Suprapubic skin (tissue), 4 donors: ENCODE results near the gene UPF3A. TPM values are rescaled to one million over a fixed set of nuclear protein-coding genes. Genes with fewer than 3 reads are reported as not detected.

Experiments
- DNase-seq, 2 donors: peaks; one replicate each; pipeline ENCODE4 v3.0.0-alpha.2; 2019; ENCODE audit warnings: low spot score in 2 of 2
- H3K27ac ChIP-seq: fragments of 200-600 bp; sonication (generic); one replicate; pipeline ENCODE4 v1.5.1; 2019
- H3K27me3 ChIP-seq: fragments of 200-600 bp; sonication (generic); one replicate; pipeline ENCODE4 v1.5.1; 2019
- H3K36me3 ChIP-seq: fragments of 200-600 bp; sonication (generic); one replicate; pipeline ENCODE4 v1.5.1; 2019
- H3K4me1 ChIP-seq: fragments of 200-600 bp; sonication (generic); one replicate; pipeline ENCODE4 v1.5.1; 2019
- H3K4me3 ChIP-seq: fragments of 200-600 bp; sonication (generic); one replicate; pipeline ENCODE4 v1.5.1; 2019; ENCODE audit warnings: mild to moderate bottlenecking
- H3K9me3 ChIP-seq: fragments of 200-600 bp; sonication (generic); one replicate; pipeline ENCODE4 v1.5.1; 2019
- EP300 ChIP-seq: sonication (generic); formaldehyde crosslinking; IDR thresholded peaks from one replicate; pipeline ENCODE4 v1.6.1; 2017; ENCODE audit warnings: antibody characterized with exemption
- POLR2A ChIP-seq, 2 donors: fragments of 450-650 bp; IDR thresholded peaks; one replicate each; pipeline ENCODE4 v1.6.1; 2017; ENCODE audit warnings: antibody characterized with exemption in 2 of 2, mild to moderate bottlenecking in 2 of 2, moderate library complexity in 2 of 2
- POLR2AphosphoS5 ChIP-seq, 3 donors: sonication (generic); formaldehyde crosslinking; IDR thresholded peaks; one replicate each; pipeline ENCODE4 v1.6.1; 2017; ENCODE audit warnings: antibody characterized with exemption in 3 of 3
- WGBS: methylation state at CpG from one replicate; pipeline ENCODE4 v1.1.5; 2018; 5-methylcytosine and 5-hydroxymethylcytosine counted together
- total RNA-seq, 4 donors: library from RNA; depleted of rRNA; stranded (reverse); fragments of >200 nt; gene quantifications; one replicate each; pipeline ENCODE4 v1.1.0, GENCODE V29; 2016
- TF ChIP-seq, protein P1 (sequence below), 2 donors: fragments of 200-600 bp in 1 of 2; fragments of 450-650 bp in 1 of 2; sonication (generic) in 1 of 2; IDR thresholded peaks; one replicate each; pipeline ENCODE4 v1.5.1; 2016 to 2019; ENCODE audit warnings: antibody characterized with exemption in 2 of 2, mild to moderate bottlenecking in 1 of 2, moderate library complexity in 1 of 2

Gene UPF3A
- total RNA-seq, 4 donors from 2014 or later = 17.6 to 57.3 (median 30.8) TPM

DNA sequence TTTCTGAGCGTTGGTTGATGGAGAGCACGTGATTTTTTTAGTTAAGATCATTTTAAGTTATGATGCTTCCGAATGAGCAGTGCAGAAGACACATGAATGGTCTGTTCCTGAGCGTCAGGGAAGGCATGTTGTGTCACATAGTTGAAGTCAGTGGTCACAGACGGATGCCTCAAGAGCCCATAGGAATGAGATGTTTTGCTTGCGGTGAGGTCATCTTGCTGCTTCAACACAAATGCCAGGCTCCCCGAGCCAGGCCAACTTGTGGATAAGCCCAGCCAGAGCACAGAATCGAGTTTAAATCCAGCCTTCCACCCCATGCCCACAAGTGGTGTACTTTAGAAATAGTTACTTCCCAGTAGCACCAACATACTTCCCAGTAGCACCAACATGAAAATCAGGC, 5.4 kb downstream of the UPF3A start:
- Histone ChIP-seq H3K36me3 (peaks cover 45% of the 10 kb centered on the region), H3K4me1 (peaks cover 27% of the 10 kb centered on the region), H3K27me3 (no peaks in the 10 kb centered on the region), H3K4me3 (no peak overlapping the region), H3K27ac (no peak overlapping the region), H3K9me3 (no peaks in the 10 kb centered on the region)
- TF ChIP-seq, protein P1, sequence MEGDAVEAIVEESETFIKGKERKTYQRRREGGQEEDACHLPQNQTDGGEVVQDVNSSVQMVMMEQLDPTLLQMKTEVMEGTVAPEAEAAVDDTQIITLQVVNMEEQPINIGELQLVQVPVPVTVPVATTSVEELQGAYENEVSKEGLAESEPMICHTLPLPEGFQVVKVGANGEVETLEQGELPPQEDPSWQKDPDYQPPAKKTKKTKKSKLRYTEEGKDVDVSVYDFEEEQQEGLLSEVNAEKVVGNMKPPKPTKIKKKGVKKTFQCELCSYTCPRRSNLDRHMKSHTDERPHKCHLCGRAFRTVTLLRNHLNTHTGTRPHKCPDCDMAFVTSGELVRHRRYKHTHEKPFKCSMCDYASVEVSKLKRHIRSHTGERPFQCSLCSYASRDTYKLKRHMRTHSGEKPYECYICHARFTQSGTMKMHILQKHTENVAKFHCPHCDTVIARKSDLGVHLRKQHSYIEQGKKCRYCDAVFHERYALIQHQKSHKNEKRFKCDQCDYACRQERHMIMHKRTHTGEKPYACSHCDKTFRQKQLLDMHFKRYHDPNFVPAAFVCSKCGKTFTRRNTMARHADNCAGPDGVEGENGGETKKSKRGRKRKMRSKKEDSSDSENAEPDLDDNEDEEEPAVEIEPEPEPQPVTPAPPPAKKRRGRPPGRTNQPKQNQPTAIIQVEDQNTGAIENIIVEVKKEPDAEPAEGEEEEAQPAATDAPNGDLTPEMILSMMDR (IDR thresholded peaks at IDR 0.05) = no peak
- TF ChIP-seq POLR2A (IDR thresholded peaks at IDR 0.05) = no peak
- no peak for TF ChIP-seq POLR2AphosphoS5 (IDR thresholded peaks at IDR 0.05)
- no peak for TF ChIP-seq EP300
- DNase-seq = peak in 1 of 2 donors; percentile 26
- WGBS = 94% methylated on average over 8 of the region's 8 CpGs

DNA sequence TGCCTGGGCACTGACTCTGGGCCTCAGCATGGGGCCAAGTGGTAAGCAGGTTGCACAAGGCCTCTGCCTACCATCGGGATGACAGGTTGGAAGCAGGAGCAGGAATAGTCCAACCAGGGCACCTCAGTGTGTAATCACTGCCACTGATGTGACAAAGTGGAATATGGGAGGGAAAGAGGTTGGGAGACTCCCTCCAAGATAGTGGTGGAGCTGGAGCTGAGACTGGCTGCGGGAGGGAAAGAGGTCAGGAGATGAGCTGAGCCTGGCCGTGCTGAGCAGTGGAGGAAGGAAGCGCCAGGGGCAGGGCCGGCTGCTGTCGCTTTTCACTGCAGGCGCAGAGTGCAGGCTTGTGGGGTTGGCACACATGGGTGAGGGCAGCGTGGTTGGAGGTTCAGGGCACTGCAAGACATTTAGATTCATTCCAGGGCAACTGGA, 6.8 kb downstream of the UPF3A start:
- no peak overlapping the region for H3K27ac ChIP-seq
- H3K27me3 ChIP-seq = no peaks in the 10 kb centered on the region
- peaks cover 59% of the 10 kb centered on the region for H3K36me3 ChIP-seq
- H3K9me3 ChIP-seq = no peaks in the 10 kb centered on the region
- H3K4me3 ChIP-seq = no peak overlapping the region
- TF ChIP-seq POLR2AphosphoS5 (IDR thresholded peaks at IDR 0.05) (no peak), EP300 (no peak), POLR2A (IDR thresholded peaks at IDR 0.05) (no peak)
- TF ChIP-seq, protein P1 (IDR thresholded peaks at IDR 0.05) = no peak
- DNase-seq = peak in 1 of 2 donors; percentile 55
- peaks cover 17% of the 10 kb centered on the region for H3K4me1 ChIP-seq
- 94% methylated on average over 8 of the region's 8 CpGs for WGBS

DNA sequence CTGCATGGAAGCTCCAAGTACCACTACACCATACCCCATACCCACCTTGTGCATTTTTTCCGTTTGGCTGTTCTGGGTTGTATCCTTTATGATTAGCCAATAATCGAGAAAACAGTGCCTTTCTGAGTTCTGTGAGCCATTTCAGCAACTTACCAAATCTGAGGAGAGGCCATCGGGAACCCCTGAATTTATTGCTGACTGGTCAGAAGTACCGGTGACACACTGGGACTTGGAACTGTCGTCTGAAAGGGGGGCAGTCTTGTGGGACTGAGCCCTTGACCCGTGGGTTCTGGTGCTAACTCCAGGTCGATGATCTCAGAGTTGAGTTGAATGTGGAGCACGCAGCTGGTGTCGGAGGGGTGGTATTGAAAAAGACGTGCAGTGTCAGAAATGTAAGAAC, 15.0 kb downstream of the UPF3A start:
- H3K27ac ChIP-seq = no peak overlapping the region
- peaks cover 8% of the 10 kb centered on the region for H3K4me1 ChIP-seq
- H3K4me3 ChIP-seq = no peak overlapping the region
- 84% methylated on average over 10 of the region's 10 CpGs for WGBS
- H3K36me3 ChIP-seq = peaks cover 64% of the 10 kb centered on the region
- TF ChIP-seq EP300 = no peak
- TF ChIP-seq POLR2AphosphoS5 (IDR thresholded peaks at IDR 0.05) = no peak
- TF ChIP-seq POLR2A (IDR thresholded peaks at IDR 0.05) = no peak
- TF ChIP-seq, protein P1 (IDR thresholded peaks at IDR 0.05) = no peak
- no peaks in the 10 kb centered on the region for H3K9me3 ChIP-seq
- no peaks in the 10 kb centered on the region for H3K27me3 ChIP-seq
- DNase-seq = no peak

DNA sequence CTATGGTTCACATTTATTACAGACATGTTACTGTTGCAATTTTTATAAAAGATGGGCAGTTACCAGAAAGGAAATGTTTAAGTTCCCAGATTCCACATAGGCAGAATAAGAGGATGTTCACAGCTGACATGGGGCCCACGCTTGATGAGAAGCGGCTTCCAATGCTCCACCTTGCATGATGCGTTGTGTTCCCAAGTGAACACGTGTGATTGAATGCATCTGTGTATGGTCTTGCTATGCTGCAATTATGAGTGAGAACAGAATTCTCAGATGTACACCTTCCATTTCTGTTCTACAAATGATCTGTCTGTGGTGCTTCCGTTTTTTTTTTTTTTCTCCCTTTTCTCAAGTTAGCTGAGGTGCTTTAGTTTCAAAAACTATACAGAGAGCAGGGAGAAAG, 15.5 kb downstream of the UPF3A start:
- H3K27ac ChIP-seq = no peak overlapping the region
- no peak overlapping the region for H3K4me3 ChIP-seq
- H3K27me3 ChIP-seq = no peaks in the 10 kb centered on the region
- peaks cover 8% of the 10 kb centered on the region for H3K4me1 ChIP-seq
- H3K36me3 ChIP-seq = peaks cover 64% of the 10 kb centered on the region
- H3K9me3 ChIP-seq = no peaks in the 10 kb centered on the region
- DNase-seq = no peak
- 93% methylated on average over 5 of the region's 5 CpGs for WGBS
- TF ChIP-seq, protein P1 (IDR thresholded peaks at IDR 0.05) = no peak
- TF ChIP-seq EP300 (no peak), POLR2AphosphoS5 (IDR thresholded peaks at IDR 0.05) (no peak), POLR2A (IDR thresholded peaks at IDR 0.05) (no peak)

DNA sequence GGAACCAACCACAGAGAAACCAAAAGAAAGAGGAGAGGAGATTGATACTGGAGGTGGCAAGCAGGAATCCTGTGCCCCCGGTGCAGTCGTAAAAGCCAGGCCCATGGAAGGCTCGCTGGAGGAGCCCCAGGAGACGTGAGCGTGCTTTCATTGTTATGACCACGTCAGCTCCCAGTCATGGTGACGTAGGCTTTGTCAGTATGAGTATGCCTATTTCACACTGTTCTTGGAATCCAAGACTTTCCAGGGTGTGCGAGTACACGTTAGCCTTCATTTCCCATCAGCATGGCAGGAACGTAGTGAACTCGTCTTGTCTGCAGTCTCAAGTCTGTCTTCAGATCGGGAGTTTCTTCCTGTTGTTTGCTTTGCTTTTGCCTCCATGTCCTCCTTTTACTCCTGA, 17.5 kb downstream of the UPF3A start:
- peaks cover 66% of the 10 kb centered on the region for H3K36me3 ChIP-seq
- no peak for DNase-seq
- no peaks in the 10 kb centered on the region for H3K27me3 ChIP-seq
- TF ChIP-seq POLR2AphosphoS5 (IDR thresholded peaks at IDR 0.05) (no peak), POLR2A (IDR thresholded peaks at IDR 0.05) (no peak), EP300 (no peak)
- TF ChIP-seq, protein P1 (IDR thresholded peaks at IDR 0.05) = no peak
- H3K27ac ChIP-seq = no peak overlapping the region
- 89% methylated on average over 12 of the region's 12 CpGs for WGBS
- peaks cover 8% of the 10 kb centered on the region for H3K4me1 ChIP-seq
- no peaks in the 10 kb centered on the region for H3K9me3 ChIP-seq
- H3K4me3 ChIP-seq = no peak overlapping the region
